Measurements from ENCODE around the gene MTO1.
"Not testable (repeated sequence)": the region's sequence is repeated elsewhere in the genome, so short reads cannot be mapped to it uniquely, and the experiment has no call there.

- TF ChIP-seq CTCF (conservative IDR thresholded peaks at IDR 0.05; ENCODE audit: low read depth, low read length); POLR2A (IDR thresholded peaks at IDR 0.05; ENCODE audit: low read depth, low read length); CEBPB (IDR thresholded peaks at IDR 0.05; ENCODE audit: low read depth, low read length); USF2 (IDR thresholded peaks at IDR 0.05; ENCODE audit: low read depth, low read length); SMC3 (IDR thresholded peaks at IDR 0.05; ENCODE audit: low read depth, low read length); RFX5 (IDR thresholded peaks at IDR 0.05; ENCODE audit: low read depth, low read length); BHLHE40 (IDR thresholded peaks at IDR 0.05; ENCODE audit: low read depth, low read length); RAD21 (IDR thresholded peaks at IDR 0.05; ENCODE audit: low read length); ELK1 (IDR thresholded peaks at IDR 0.05; ENCODE audit: borderline replicate concordance, low read depth, low read length); NFE2L2 (IDR thresholded peaks at IDR 0.05; ENCODE audit: low read depth, low read length); MAZ (IDR thresholded peaks at IDR 0.05; ENCODE audit: borderline replicate concordance, low read depth, low read length); CHD1 (IDR thresholded peaks at IDR 0.05; ENCODE audit: low read depth, low read length); RCOR1 (IDR thresholded peaks at IDR 0.05; ENCODE audit: insufficient replicate concordance, low read length): not testable (repeated sequence)
Measured at GRCh38 chr6:73542481-73542880, 80.9 kb downstream of the MTO1 start.

All from IMR-90 (cell line).